GM12801 (cell line): ENCODE results near the gene TBCA.

Experiments used
- CTCF ChIP-seq: IDR thresholded peaks from one replicate; pipeline ENCODE4 v1.5.1; 2011; ENCODE audit warnings: control low read depth; ENCODE audit not compliant: insufficient read length; ENCODE audit errors: extremely low read depth

The TBCA gene

GRCh38 chr5:77771452-77771851 is 4.7 kb downstream of the TBCA start:
- TF ChIP-seq CTCF = no peak

- TF ChIP-seq CTCF = no peak
Measured at GRCh38 chr5:77770293-77771005, 5.7 kb downstream of the TBCA start.

DNA sequence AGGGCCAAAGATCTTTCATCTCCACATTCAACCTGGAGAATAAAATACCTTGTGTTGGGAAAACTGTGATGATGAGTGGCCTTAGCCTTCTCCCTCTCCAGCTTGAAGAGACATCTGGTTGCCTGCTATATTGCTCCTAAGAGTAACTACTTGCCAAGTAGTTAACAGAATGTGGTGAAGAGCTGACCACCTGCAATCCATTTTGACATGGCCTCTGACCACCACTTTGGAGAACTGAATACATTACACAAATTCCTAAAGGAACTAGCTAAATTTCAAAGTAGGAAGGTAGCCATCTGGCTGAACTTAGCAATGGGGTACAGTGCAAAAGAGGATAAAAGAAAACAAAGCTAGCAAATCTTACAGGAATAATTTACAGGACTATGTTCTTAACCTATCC is 7.2 kb downstream of the TBCA start:
- no peak for TF ChIP-seq CTCF

DNA sequence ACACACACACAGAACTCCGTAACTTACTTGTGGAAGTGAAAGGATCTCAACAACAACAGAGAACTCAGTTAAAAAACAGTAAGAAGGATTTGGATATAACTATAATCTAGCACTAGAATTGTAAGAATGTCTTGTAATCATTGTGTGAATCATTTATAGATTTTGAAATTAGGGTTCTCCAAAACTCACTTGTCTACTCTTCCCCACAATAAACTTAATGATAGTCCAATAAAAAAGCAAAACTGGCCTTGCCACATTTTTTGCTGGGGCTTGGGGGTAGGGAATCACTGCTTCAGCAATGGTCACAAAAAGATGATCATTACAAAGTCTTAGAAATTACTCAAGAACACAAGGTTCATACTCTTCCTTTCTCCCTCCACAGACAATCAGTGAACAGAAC is 8.8 kb downstream of the TBCA start:
- no peak for TF ChIP-seq CTCF

- no peak for TF ChIP-seq CTCF
Measured at GRCh38 chr5:77761606-77762005, 14.5 kb downstream of the TBCA start.

DNA sequence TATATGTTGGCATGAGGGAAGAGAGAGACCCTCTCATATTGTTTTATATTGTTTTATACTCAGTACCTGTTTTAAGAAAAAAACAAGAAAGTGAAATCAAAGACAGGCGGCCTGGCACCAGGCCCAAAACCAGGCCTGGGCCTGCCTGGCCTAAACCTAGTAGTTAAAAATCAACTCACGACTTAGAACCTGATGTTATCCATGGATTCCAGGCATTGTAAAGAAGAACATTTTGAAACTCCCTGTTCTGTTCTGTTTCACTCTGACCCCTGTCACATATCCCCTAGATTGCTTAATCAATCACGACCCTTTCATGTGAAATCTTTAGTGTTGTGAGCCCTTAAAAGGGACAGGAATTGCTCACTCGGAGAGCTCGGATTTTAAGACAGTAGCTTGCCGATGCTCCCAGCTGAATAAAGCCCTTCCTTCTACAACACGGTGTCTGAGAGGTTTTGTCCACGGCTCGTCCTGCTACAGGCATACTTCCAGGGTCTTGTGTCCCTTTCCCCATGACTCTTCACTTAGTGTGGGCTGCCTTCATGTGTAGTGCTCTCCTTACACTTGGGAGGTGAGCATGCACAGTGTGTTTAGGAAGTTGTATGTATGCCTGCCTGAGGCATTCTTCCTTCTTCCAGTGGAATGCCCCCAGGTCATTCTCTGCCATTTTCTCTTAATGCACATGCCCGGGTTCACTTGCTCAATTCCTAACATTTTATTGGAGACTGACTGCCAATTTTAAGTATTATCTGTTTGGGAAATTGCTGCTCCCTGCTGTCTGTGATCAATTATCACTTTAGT is 17.8 kb downstream of the TBCA start:
- TF ChIP-seq CTCF = no peak

GRCh38 chr5:77751328-77752023 is 24.7 kb downstream of the TBCA start:
- TF ChIP-seq CTCF = no peak
